ENCODE measurements around the gene PIGQ.

Gene PIGQ

DNA sequence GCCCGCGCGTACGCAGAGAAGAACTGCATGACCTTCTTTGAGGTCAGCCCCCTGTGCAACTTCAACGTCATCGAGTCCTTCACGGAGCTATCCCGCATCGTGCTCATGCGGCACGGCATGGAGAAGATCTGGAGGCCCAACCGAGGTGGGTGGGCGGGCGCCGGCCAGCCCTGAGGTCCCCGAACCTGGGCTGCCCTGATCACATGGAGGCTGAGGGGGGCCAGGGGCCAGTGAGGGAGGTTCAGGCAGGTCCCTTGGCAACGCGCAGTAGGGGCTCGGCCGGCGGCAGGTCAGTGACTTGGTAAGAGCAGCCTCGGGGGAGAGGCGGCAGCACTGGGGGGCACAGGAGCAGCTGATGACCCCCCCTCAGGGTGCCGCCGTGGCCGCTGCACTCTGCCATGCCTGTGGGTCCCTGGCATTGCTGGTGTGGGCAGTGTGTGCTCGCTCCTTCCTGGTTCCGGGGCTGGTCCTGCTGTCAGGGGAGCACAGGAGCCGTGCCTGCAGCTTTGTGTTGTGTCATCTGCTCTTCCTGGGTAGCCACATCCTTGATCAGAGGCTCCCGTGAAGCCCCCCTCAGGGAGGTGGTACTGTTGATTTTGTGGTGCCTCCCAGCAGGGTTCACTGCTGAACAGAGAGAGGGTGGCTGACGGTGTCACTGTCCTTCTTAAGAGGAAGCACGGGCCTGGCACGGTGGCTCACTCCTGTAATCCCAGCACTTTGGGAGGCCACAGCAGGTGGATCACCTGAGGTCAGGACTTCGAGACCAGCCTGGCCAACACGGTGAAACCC, 56.4 kb downstream of the PIGQ start:
- in situ Hi-C loops (cut with MboI; ENCODE audit: low sequenced_read_pairs) = no loop called here

DNA sequence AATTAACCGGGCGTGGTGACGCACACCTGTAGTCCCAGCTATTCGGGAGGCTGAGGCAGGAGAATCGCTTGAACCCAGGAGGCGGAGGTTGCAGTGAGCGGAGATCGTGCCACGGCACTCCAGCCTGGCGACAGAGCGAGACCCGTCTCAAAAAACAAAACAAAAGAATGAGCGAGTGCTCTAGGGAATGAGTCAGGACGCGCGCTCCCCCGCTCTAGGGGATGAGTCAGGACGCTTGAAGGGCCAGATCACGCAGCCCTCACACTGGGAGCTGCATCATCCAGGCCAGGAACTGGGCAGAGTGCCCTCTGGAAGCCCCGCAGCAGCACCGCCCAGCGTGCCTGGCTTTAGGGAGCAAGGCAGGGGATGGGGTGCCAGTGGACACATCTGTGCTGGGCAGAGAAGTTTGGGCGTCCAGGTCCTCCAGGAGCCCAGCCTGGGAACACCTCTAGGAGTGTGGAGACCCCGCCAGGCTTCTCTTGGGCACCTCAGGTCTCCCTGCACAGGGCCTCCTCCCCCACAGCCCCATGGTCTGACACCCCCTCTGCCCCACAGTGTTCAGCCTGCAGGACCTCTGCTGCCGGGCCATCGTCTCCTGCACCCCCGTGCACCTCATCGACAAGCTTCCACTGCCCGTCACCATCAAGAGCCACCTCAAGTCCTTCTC, 57.2 kb downstream of the PIGQ start:
- in situ Hi-C loops (cut with MboI; ENCODE audit: low sequenced_read_pairs) = no loop called here

DNA sequence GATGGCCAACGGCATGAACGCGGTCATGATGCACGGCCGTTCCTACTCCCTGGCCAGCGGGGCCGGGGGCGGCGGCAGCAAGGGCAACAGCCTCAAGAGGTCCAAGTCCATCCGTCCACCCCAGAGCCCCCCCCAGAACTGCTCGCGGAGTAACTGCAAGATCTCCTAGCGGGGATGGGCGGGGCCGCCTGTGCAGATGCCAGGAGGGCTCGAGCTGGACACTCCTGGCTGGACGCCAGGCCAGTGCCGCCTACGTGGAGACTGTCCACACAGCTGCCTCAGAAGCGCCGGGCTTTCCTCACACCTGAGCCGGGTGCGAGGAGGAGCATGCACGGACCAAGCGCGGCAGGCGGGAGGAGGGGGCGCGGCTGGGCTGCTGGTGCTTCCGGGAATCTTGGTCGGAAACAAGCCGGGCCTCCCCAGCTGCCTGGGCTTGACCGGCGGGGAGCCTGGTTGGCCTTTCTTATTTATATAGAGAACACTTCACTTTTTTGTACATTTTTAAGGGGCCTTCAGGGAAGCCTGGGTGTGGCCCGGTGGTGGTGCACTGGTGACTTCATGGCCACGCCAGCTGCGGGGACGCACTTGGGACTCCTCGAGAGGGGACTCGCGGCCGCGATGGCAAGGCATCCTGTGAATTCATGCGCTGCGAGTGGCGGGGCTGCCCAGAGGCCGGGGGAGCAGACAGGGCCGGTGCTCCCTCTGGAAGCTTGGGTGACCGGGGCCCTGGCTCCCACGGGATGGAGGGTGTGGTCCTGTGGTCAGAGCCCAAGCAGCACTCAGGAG, 57.9 kb downstream of the PIGQ start:
- in situ Hi-C loops (cut with MboI; ENCODE audit: low sequenced_read_pairs) = no loop called here

DNA sequence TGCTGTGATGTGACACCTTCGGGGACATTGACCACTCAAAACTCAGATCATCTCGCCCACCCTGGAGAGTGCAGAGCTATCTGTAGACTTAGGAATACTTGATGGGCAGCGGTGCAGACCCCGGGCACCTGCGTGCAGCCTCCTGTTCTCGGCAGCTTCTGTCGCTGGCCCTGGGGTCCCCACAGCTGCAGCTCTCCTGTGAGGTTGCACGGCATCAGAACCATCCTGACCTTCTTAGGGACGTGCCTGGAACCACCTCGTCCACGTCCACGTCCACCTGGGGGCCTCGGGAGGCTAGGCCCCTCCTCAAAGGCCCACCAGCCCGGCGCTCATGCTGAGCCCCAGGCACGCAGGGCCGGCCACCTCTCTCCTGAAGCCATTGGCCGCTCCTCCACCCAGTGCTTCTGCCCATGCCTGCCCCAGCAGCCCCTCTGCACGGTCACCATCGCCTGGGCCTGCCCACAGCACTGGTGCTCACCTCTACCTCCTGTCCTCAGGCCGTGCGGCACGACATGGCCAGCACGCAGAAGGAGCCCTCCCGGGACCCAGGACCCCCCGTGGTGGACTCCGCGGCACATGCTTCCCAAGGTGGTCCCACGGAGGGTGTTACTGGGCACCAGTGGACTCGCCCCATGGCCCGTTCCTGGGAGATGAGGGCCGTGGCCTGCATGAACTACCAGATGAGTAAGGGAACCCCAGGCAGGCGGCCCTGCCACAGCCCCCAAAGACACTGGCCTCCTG, 58.7 kb downstream of the PIGQ start:
- in situ Hi-C loops (cut with MboI; ENCODE audit: low sequenced_read_pairs) = no loop called here

DNA sequence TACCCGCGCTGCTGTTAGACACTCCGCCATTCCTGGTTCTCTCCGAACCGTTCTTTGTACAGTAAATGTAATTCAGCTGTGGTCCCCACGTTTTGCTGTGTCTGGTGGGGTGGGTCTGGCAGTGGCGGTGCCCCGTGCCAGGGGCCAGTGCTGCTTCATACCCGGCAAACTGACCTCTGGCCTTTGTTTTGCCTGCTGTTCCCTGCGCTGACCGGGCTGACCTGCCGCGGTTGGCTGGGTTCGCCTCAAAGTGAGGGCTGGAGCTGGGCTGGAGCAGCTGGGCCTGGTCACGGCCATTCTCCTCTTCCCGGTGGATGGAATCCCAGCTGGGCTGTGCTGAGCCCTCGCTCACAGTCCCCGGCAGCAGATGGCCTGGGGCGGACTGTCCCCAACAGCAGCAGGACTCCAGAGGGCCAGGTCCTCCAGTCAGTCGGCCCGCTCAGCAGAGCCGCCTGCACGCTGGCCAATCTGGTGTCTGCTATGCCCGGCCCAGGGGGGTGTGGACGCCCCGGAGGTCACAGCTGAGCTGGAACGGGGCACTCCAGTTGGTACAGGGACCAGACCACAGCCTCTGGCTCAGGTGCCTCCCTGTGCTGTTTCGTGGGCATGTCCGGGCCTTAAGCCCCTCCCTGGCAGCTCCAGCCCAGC, 59.5 kb downstream of the PIGQ start:
- in situ Hi-C loops (cut with MboI; ENCODE audit: low sequenced_read_pairs) = no loop called here

DNA sequence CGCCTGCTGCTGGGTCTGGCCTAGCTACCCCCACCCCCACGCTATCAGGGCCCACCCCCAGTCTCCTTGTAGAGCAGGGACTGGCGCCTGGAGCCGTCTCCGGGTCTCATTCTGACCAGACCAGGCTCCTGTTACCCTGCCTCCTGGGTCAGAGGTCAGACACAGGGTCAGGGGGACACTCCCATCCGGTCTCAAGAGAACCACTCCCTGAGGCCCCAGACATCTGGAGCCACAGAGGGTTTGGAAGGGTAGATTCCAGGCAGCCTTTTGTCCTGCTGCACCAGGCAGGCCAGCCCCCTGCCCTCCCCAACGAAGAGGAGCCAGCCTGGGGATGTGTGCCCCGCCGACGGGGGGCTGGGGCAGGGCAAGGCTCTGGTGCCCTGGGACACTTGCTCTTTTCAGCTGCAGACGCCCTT, 60.1 kb downstream of the PIGQ start:
- in situ Hi-C loops (cut with MboI; ENCODE audit: low sequenced_read_pairs) = no loop called here

DNA sequence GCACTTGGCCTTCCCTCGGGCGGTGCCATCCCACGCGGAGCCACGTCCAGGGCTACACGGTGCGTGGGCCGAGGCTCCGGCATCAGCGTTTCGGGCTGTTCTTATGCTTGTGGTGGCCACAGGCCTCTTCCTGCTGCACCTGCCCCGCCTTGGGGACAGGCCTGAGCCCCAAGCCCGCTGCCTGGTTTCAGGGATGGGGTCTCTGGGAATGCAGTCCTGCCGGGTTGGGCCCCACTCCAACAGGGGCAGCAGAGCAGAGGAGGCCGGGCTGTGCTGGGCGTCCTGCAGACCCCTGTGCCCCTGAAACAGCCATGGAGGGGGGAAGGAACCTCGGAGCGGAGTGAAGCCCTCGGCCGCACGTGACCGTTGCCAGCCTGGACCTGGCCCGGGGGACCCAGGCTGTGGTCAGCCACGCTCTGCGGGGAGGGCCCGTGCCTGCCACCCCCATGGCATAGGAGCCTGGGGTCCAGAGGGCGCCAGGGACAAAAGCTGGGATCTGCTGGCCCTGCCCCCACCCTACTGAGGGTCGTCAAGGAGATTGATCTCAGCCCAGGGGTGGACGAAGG, 60.6 kb downstream of the PIGQ start:
- in situ Hi-C loops (cut with MboI; ENCODE audit: low sequenced_read_pairs) = no loop called here

DNA sequence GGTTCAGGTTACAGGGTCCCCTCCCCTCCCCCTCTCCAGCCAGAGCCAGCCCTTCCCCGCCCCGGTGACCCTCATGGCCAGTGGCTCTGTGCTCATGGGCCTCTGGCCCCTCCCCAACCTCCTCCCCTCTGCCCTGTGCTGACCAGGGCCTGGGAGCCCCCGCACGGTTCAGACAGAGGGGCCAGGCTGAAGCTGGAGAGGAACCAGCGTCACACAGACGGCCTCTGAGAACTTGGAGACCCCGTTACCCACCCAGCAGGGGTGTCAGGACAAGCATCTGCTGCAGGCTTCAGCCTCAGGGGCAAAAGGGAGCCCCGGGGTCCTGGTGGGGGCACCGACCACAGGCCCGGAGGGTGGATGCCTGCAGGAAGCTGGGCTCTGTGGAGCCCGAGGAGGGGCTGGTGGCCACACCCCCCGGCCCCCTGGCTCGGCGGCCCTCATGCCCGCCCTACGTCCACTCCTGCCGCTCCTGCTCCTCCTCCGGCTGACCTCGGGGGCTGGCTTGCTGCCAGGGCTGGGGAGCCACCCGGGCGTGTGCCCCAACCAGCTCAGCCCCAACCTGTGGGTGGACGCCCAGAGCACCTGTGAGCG, 61.1 kb downstream of the PIGQ start, which contains the start of gene WFIKKN1:
Gene WFIKKN1 (plus strand): TSS at position 171 of the 591 bp plus-strand sequence. CDS start 269 bp downstream, at position 440.
- in situ Hi-C loops (cut with MboI; ENCODE audit: low sequenced_read_pairs) = no loop called here

DNA sequence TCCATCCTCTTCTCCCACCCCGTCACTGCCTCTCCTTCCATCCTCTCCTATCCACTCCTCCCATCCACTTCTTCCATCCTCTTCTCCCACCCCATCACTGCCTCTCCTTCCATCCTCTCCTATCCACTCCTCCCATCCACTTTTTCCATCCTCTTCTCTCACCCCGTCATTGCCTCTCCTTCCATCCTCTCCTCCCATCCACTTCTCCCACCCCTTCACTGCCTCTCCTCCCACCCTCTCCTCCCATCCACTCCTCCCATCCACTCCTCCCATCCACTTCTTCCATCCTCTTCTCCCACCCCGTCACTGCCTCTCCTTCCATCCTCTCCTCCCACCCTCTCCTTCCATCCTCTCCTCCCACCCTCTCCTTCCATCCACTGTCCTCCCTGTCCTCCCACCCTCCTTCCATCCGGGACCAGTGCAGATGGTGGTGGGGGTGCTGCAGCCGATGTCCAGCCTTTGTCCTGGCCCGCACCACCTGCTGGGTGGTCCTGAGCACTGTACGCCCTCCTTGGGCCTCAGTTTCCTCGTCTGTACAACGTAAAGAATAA, 62.1 kb downstream of the PIGQ start:
- in situ Hi-C loops (cut with MboI; ENCODE audit: low sequenced_read_pairs) = no loop called here

DNA sequence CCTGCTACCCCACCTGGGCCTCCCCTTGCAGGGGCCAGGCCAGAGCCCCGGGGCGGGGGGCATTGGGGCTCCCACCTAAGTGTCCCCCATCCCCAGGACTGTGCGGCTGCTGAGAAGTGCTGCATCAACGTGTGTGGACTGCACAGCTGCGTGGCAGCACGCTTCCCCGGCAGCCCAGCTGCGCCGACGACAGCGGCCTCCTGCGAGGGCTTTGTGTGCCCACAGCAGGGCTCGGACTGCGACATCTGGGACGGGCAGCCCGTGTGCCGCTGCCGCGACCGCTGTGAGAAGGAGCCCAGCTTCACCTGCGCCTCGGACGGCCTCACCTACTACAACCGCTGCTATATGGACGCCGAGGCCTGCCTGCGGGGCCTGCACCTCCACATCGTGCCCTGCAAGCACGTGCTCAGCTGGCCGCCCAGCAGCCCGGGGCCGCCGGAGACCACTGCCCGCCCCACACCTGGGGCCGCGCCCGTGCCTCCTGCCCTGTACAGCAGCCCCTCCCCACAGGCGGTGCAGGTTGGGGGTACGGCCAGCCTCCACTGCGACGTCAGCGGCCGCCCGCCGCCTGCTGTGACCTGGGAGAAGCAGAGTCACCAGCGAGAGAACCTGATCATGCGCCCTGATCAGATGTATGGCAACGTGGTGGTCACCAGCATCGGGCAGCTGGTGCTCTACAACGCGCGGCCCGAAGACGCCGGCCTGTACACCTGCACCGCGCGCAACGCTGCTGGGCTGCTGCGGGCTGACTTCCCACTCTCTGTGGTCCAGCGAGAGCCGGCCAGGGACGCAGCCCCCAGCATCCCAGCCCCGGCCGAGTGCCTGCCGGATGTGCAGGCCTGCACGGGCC, 62.9 kb downstream of the PIGQ start:
- in situ Hi-C loops (cut with MboI; ENCODE audit: low sequenced_read_pairs) = no loop called here

DNA sequence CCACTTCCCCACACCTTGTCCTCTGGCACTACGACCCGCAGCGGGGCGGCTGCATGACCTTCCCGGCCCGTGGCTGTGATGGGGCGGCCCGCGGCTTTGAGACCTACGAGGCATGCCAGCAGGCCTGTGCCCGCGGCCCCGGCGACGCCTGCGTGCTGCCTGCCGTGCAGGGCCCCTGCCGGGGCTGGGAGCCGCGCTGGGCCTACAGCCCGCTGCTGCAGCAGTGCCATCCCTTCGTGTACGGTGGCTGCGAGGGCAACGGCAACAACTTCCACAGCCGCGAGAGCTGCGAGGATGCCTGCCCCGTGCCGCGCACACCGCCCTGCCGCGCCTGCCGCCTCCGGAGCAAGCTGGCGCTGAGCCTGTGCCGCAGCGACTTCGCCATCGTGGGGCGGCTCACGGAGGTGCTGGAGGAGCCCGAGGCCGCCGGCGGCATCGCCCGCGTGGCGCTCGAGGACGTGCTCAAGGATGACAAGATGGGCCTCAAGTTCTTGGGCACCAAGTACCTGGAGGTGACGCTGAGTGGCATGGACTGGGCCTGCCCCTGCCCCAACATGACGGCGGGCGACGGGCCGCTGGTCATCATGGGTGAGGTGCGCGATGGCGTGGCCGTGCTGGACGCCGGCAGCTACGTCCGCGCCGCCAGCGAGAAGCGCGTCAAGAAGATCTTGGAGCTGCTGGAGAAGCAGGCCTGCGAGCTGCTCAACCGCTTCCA, 63.7 kb downstream of the PIGQ start:
- in situ Hi-C loops (cut with MboI; ENCODE audit: low sequenced_read_pairs) = no loop called here

Data from HL-60/S4 treated with retinoic acid at 250 ng/mL for 4 days and 3 days (cell line).